Kidney (tissue), 14 donors: ENCODE results near the gene THEMIS. TPM values are rescaled to one million over a fixed set of nuclear protein-coding genes. Genes with fewer than 3 reads are reported as not detected.

Experiments used
- DNase-seq, 5 donors: peaks; one replicate each; pipeline ENCODE4 v3.0.0-alpha.2; 2013 to 2020
- FAIRE-seq: peaks from 2 replicates; lab custom pipeline; 2012; peaks lifted over from hg19 to GRCh38; lab: Jason Lieb, UNC
- H3K27ac ChIP-seq, 2 donors: one replicate each; pipeline ENCODE4 v1.7.0; 2013; ENCODE audit warnings: low read depth in 2 of 2, low read length in 2 of 2, inconsistent platforms in 1 of 2
- H3K27me3 ChIP-seq: one replicate; pipeline ENCODE4 v1.7.1; 2013; ENCODE audit warnings: low read length, inconsistent platforms; ENCODE audit not compliant: control insufficient read depth, insufficient read depth
- H3K36me3 ChIP-seq, 3 donors: one replicate each; pipeline versions ENCODE4 v1.7.0 to v1.7.1; 2013; ENCODE audit warnings: low read length in 3 of 3, control low read depth in 1 of 3, inconsistent platforms in 1 of 3; ENCODE audit not compliant: insufficient read depth in 3 of 3, control insufficient read depth in 2 of 3
- H3K4me1 ChIP-seq, 3 donors: one replicate each; pipeline versions ENCODE4 v1.7.0 to v1.7.1; 2013; ENCODE audit warnings: low read length in 3 of 3, inconsistent platforms in 1 of 3, low read depth in 1 of 3; ENCODE audit not compliant: control insufficient read depth in 2 of 3, insufficient read depth in 2 of 3
- H3K4me3 ChIP-seq, 3 donors: one replicate each; pipeline versions ENCODE4 v1.7.0 to v1.8.1; 2013; ENCODE audit warnings: low read length in 3 of 3, control low read depth in 1 of 3, inconsistent platforms in 1 of 3
- H3K9ac ChIP-seq, 3 donors: one replicate each; pipeline versions ENCODE4 v1.7.0 to v1.7.1; 2013; ENCODE audit warnings: low read length in 3 of 3, control low read depth in 1 of 3, inconsistent platforms in 1 of 3
- H3K9me3 ChIP-seq, 3 donors: one replicate each; pipeline versions ENCODE4 v1.7.0 to v1.7.1; 2013; ENCODE audit warnings: low read length in 3 of 3, control low read depth in 1 of 3, inconsistent platforms in 1 of 3; ENCODE audit not compliant: control insufficient read depth in 2 of 3, insufficient read depth in 1 of 3
- CTCF ChIP-seq: IDR thresholded peaks from 3 replicates; pipeline ENCODE4 v1.5.1; 2012; ENCODE audit warnings: mild to moderate bottlenecking, moderate library complexity, borderline replicate concordance; ENCODE audit not compliant: insufficient read depth; ENCODE audit errors: extremely low read depth
- intact Hi-C: fragments of 100-400 bp; cut with DNase I; formaldehyde crosslinking; loops from one replicate; pipeline ENCODE4 v1.11.1; 2022
- polyA plus RNA-seq: library from polyadenylated mRNA; stranded (reverse); fragments of 350-450 nt; fragmentation: Illumina TruSeq; extraction: RNeasy Lipid Tissue Mini Kit (QIAGEN cat#74804); gene quantifications from one replicate; pipeline ENCODE4 v1.2.3, GENCODE V29; 2014; ENCODE audit warnings: low read depth, low replicate concordance; ENCODE audit not compliant: insufficient read depth
- total RNA-seq: library from RNA; stranded (reverse); fragmentation: NEBNext Ultra II Directional; extraction: Animal tissue kit (Norgen Biotek cat#: 25700); gene quantifications from one replicate; pipeline ENCODE4 v1.2.1, GENCODE V29; 2021
- donor health status: control.
- donor health status: control.
- donor health status: control.
- donor health status: control.
- donor health status: control.
- donor health status: DM: yes; HTN: yes; CAD: no.
- donor health status: Normal renal cell carcinoma (clear cell type).

The THEMIS gene
- total and polyA plus RNA-seq, 2 donors from 2014 or later = 3.3 TPM; not detected in 1

GRCh38 chr6:127738423-127738822, 162.4 kb downstream of the THEMIS start:
- Histone ChIP-seq H3K27me3 (no peaks in the 10 kb centered on the region), H3K36me3 (no peaks in the 10 kb centered on the region), H3K4me3 (no peak overlapping the region), H3K9ac (no peak overlapping the region), H3K4me1 (no peaks in the 10 kb centered on the region), H3K27ac (no peak overlapping the region), H3K9me3 (no peaks in the 10 kb centered on the region)
- no peak for TF ChIP-seq CTCF
- DNase-seq = no peak
- no peak for FAIRE-seq
- intact Hi-C loops = no loop called here

- no peaks in the 10 kb centered on the region for H3K9me3 ChIP-seq
- H3K27me3 ChIP-seq = no peaks in the 10 kb centered on the region
- FAIRE-seq (no peak), DNase-seq (no peak)
- intact Hi-C loops = no loop called here
- TF ChIP-seq CTCF = no peak
- no peak overlapping the region for H3K4me3 ChIP-seq
- H3K4me1 ChIP-seq = no peaks in the 10 kb centered on the region
- no peak overlapping the region for H3K9ac ChIP-seq
- H3K36me3 ChIP-seq = no peaks in the 10 kb centered on the region
- H3K27ac ChIP-seq = no peak overlapping the region
Observed at GRCh38 chr6:127737768-127738167, 163.1 kb downstream of the THEMIS start.

GRCh38 chr6:127737009-127737486, 163.8 kb downstream of the THEMIS start:
- H3K27ac ChIP-seq = no peak overlapping the region
- no peak overlapping the region for H3K9ac ChIP-seq
- no peak overlapping the region for H3K4me3 ChIP-seq
- no peaks in the 10 kb centered on the region for H3K36me3 ChIP-seq
- peak; percentile 60 for TF ChIP-seq CTCF
- no peaks in the 10 kb centered on the region for H3K27me3 ChIP-seq
- intact Hi-C loops = no loop called here
- peak; percentile 94 for FAIRE-seq
- no peaks in the 10 kb centered on the region for H3K4me1 ChIP-seq
- no peaks in the 10 kb centered on the region for H3K9me3 ChIP-seq
- DNase-seq = peak in 3 of 5 donors; percentile 33 to 85 (median 76)

- FAIRE-seq (no peak), DNase-seq (no peak)
- Histone ChIP-seq H3K27ac (no peak overlapping the region), H3K27me3 (no peaks in the 10 kb centered on the region), H3K4me1 (no peaks in the 10 kb centered on the region), H3K4me3 (no peak overlapping the region), H3K9me3 (no peaks in the 10 kb centered on the region), H3K36me3 (no peaks in the 10 kb centered on the region), H3K9ac (no peak overlapping the region)
- intact Hi-C loops = no loop called here
- no peak for TF ChIP-seq CTCF
Observed at GRCh38 chr6:127732927-127733326, 167.9 kb downstream of the THEMIS start.
